ENCODE data around the gene OSBPL1A.

The OSBPL1A gene

GRCh38 chr18:24370120-24370519, 27.5 kb downstream of the OSBPL1A start:
- no peaks in the 10 kb centered on the region for H3K9me3 ChIP-seq (ENCODE audit: insufficient read depth, low read length)
- no peaks in the 10 kb centered on the region for H3K36me3 ChIP-seq (ENCODE audit: low read length)
- TF ChIP-seq CTCF (IDR thresholded peaks at IDR 0.05; ENCODE audit: insufficient read depth, low read length, poor library complexity, severe bottlenecking): no peak
- no peak for TF ChIP-seq EZH2phosphoT487 (conservative IDR thresholded peaks at IDR 0.05; ENCODE audit: low read length)

GRCh38 chr18:24369426-24369825, 28.2 kb downstream of the OSBPL1A start:
- Histone ChIP-seq H3K27me3 (ENCODE audit: low read length) (no peaks in the 10 kb centered on the region), H3K27ac (ENCODE audit: low read depth, low read length) (no peak overlapping the region), H3F3A (ENCODE audit: insufficient read depth) (no peaks in the 10 kb centered on the region), H2AFZ (ENCODE audit: low read depth, low read length, severe bottlenecking) (no peak overlapping the region), H3K4me2 (ENCODE audit: low read depth, low read length, poor library complexity, severe bottlenecking) (no peak overlapping the region), H3K9me3 (ENCODE audit: insufficient read depth, low read length) (no peaks in the 10 kb centered on the region), H4K20me1 (ENCODE audit: low read depth, low read length) (no peaks in the 10 kb centered on the region), H3K4me3 (ENCODE audit: insufficient read depth, low read length, poor library complexity, severe bottlenecking) (no peak overlapping the region), H3K36me3 (ENCODE audit: low read length) (no peaks in the 10 kb centered on the region), H3K9ac (ENCODE audit: low read length) (no peak overlapping the region), H3K9me2 (replicated peaks; ENCODE audit: insufficient read depth, low read length) (no peaks in the 10 kb centered on the region), H3K79me2 (ENCODE audit: insufficient read depth, low read length) (no peaks in the 10 kb centered on the region)
- TF ChIP-seq EZH2phosphoT487 (conservative IDR thresholded peaks at IDR 0.05; ENCODE audit: low read length) (no peak), CTCF (IDR thresholded peaks at IDR 0.05; ENCODE audit: insufficient read depth, low read length, poor library complexity, severe bottlenecking) (no peak)

More at GRCh38 chr18:24370120-24370519, 27.5 kb downstream of the OSBPL1A start:
- Histone ChIP-seq H3K4me2 (ENCODE audit: low read depth, low read length, poor library complexity, severe bottlenecking) (no peak overlapping the region), H3K27me3 (ENCODE audit: low read length) (no peaks in the 10 kb centered on the region), H3K9me2 (replicated peaks; ENCODE audit: insufficient read depth, low read length) (no peaks in the 10 kb centered on the region), H3K9ac (ENCODE audit: low read length) (no peak overlapping the region), H3K27ac (ENCODE audit: low read depth, low read length) (no peak overlapping the region), H2AFZ (ENCODE audit: low read depth, low read length, severe bottlenecking) (no peak overlapping the region), H3K79me2 (ENCODE audit: insufficient read depth, low read length) (no peaks in the 10 kb centered on the region), H4K20me1 (ENCODE audit: low read depth, low read length) (no peaks in the 10 kb centered on the region), H3F3A (ENCODE audit: insufficient read depth) (no peaks in the 10 kb centered on the region), H3K4me3 (ENCODE audit: insufficient read depth, low read length, poor library complexity, severe bottlenecking) (no peak overlapping the region)

GRCh38 chr18:24368749-24369148, 28.9 kb downstream of the OSBPL1A start:
- H3F3A ChIP-seq (ENCODE audit: insufficient read depth): no peaks in the 10 kb centered on the region
- H3K9me3 ChIP-seq (ENCODE audit: insufficient read depth, low read length): no peaks in the 10 kb centered on the region
- H3K4me3 ChIP-seq (ENCODE audit: insufficient read depth, low read length, poor library complexity, severe bottlenecking): no peak overlapping the region
- no peaks in the 10 kb centered on the region for H3K27me3 ChIP-seq (ENCODE audit: low read length)
- no peaks in the 10 kb centered on the region for H3K9me2 ChIP-seq (replicated peaks; ENCODE audit: insufficient read depth, low read length)
- H3K9ac ChIP-seq (ENCODE audit: low read length): no peak overlapping the region
- no peaks in the 10 kb centered on the region for H4K20me1 ChIP-seq (ENCODE audit: low read depth, low read length)
- TF ChIP-seq CTCF (IDR thresholded peaks at IDR 0.05; ENCODE audit: insufficient read depth, low read length, poor library complexity, severe bottlenecking): no peak
- TF ChIP-seq EZH2phosphoT487 (conservative IDR thresholded peaks at IDR 0.05; ENCODE audit: low read length): no peak
- no peak overlapping the region for H3K4me2 ChIP-seq (ENCODE audit: low read depth, low read length, poor library complexity, severe bottlenecking)
- H3K36me3 ChIP-seq (ENCODE audit: low read length): no peaks in the 10 kb centered on the region
- H2AFZ ChIP-seq (ENCODE audit: low read depth, low read length, severe bottlenecking): no peak overlapping the region
- H3K27ac ChIP-seq (ENCODE audit: low read depth, low read length): no peak overlapping the region
- no peaks in the 10 kb centered on the region for H3K79me2 ChIP-seq (ENCODE audit: insufficient read depth, low read length)

Measured in SU-DHL-6 (cell line).